ENCODE data around the gene ATP9A. TPM values are rescaled to one million over a fixed set of nuclear protein-coding genes. Genes with fewer than 3 reads are reported as not detected.

Gene ATP9A
- total and polyA plus RNA-seq, 2 of the 4 experiments (the other 2 are of a cell fraction), result 10.6 to 22.4 TPM

DNA sequence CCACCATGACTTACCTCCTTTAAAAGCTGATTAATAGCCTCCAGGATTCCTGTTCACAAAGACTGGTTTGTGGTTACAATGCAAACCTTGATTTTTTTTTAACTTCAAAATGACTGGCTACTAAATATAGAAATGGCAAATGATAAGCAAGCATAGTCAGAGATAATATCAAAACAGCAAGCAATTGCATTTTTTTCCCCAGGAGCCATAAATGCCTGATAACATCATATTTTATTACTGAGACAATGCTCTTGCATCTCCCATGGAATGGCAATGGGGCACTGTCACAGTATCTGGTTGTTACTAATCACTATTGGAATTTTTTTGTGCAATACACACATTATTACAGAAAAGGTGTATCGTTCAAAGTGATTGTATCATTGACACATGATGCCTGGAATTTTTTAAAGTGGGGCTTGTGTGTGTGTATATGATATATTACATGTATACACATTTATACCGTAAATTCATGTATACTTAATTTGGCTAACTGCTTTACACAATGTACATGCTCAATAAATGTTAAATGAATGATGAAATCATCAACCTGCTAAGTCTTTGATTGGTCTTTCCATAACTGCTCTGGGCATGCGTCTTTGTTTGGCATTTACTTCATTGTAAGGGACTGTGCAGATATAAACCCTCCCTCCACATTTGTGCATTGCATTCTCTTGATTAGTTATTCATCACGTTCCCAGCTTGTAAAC, 35.1 kb upstream of the ATP9A start:
- Histone ChIP-seq H3K79me1 (ENCODE audit: low read depth in 1 of 2, low read length in 2 of 2) (no peaks in the 10 kb centered on the region), H3K14ac (replicated peaks; ENCODE audit: low read depth, low read length) (no peak overlapping the region), H3K4me2 (ENCODE audit: low read depth, low read length) (no peak overlapping the region), H3K27me3 (ENCODE audit: control insufficient read depth, insufficient read depth, low read length) (peaks cover 25% of the 10 kb centered on the region), H3K23ac (ENCODE audit: low read depth, low read length) (no peak overlapping the region), H4K20me1 (ENCODE audit: insufficient read depth, low read length) (no peaks in the 10 kb centered on the region), H2BK15ac (ENCODE audit: low read depth, low read length) (no peak overlapping the region), H3K4me3 (ENCODE audit: insufficient read depth, low read depth, low read length) (no peak overlapping the region), H3K36me3 (ENCODE audit: control insufficient read depth, insufficient read depth, low read length) (no peaks in the 10 kb centered on the region), H2AK9ac (replicated peaks; ENCODE audit: low read depth, low read length, poor library complexity) (no peak overlapping the region), H3K18ac (ENCODE audit: low read depth, low read length) (no peak overlapping the region), H3K9me3 (ENCODE audit: control insufficient read depth, insufficient read depth, low read length) (no peaks in the 10 kb centered on the region), H2BK20ac (ENCODE audit: low read depth, low read length) (no peak overlapping the region), H3K9me1 (ENCODE audit: insufficient read depth, low read length) (no peaks in the 10 kb centered on the region), H3K56ac (ENCODE audit: extremely low read depth, insufficient read depth, low read length) (no peak overlapping the region), H3K4ac (ENCODE audit: low read depth, low read length) (no peak overlapping the region), H3K27ac (ENCODE audit: insufficient read depth, low read length) (no peak overlapping the region), H4K5ac (ENCODE audit: low read depth, low read length) (no peak overlapping the region), H2AFZ (replicated peaks; ENCODE audit: low read length, poor library complexity) (no peak overlapping the region), H3K4me1 (ENCODE audit: control insufficient read depth, insufficient read depth, low read length) (peaks cover 2% of the 10 kb centered on the region; the same call in 1 of the 2 replicates), H2BK5ac (ENCODE audit: low read depth, low read length, poor library complexity, severe bottlenecking) (no peak overlapping the region), H4K8ac (ENCODE audit: low read depth in 2 of 2, low read length in 2 of 2) (no peak overlapping the region), H2AK5ac (ENCODE audit: low read depth, low read length) (no peak overlapping the region), H4K91ac (ENCODE audit: insufficient read depth, low read depth, low read length) (no peak overlapping the region), H3K9ac (ENCODE audit: low read depth, low read length) (no peak overlapping the region), H2BK120ac (ENCODE audit: low read depth, low read length) (no peak overlapping the region)
- TF ChIP-seq, protein P1, sequence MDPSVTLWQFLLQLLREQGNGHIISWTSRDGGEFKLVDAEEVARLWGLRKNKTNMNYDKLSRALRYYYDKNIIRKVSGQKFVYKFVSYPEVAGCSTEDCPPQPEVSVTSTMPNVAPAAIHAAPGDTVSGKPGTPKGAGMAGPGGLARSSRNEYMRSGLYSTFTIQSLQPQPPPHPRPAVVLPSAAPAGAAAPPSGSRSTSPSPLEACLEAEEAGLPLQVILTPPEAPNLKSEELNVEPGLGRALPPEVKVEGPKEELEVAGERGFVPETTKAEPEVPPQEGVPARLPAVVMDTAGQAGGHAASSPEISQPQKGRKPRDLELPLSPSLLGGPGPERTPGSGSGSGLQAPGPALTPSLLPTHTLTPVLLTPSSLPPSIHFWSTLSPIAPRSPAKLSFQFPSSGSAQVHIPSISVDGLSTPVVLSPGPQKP (IDR thresholded peaks at IDR 0.05; ENCODE audit: borderline replicate concordance, low read depth, low read length), result no peak
- TF ChIP-seq CEBPB (IDR thresholded peaks at IDR 0.05; ENCODE audit: low read depth, low read length), result no peak
- peak; percentile 6 for DNase-seq
- no peak for ATAC-seq (ENCODE audit: low read depth)
- in situ Hi-C loops (cut with MboI; ENCODE audit: low sequenced_read_pairs) (loop anchor here (10.0 kb wide), 1 partner anchor 282 kb away; no protein-coding TSS in a partner anchor), intact Hi-C loops (cut with micrococcal nuclease) (loop anchor here (10.0 kb wide), 1 partner anchor 162 kb away; no protein-coding TSS in a partner anchor), dilution Hi-C loops (cut with HindIII; ENCODE audit: low sequenced_read_pairs, unreplicated experiment) (no loop called here)
- BruUV-seq (replicated peaks), result no TSS peak
- ChIA-PET CTCF (interaction anchor here (0.6 kb wide), 1 partner anchor 165 kb away, joined by 3 read pairs; no protein-coding TSS in a partner anchor), POLR2A (ENCODE audit: unreplicated experiment) (no interaction called here)
- WGBS, 2 experiments (ENCODE audit: extremely low coverage in 2 of 2, insufficient read length in 1 of 2), result 60% methylated on average over 1 of the region's 4 CpGs; no CpG with 5 or more reads in 1 of the 2 experiments
